ENCODE measurements around the gene CLEC2L. TPM values are rescaled to one million over a fixed set of nuclear protein-coding genes. Genes with fewer than 3 reads are reported as not detected.

Gene CLEC2L
- total and polyA plus RNA-seq, 2 of the 4 experiments (the other 2 are of a cell fraction), result not detected

DNA sequence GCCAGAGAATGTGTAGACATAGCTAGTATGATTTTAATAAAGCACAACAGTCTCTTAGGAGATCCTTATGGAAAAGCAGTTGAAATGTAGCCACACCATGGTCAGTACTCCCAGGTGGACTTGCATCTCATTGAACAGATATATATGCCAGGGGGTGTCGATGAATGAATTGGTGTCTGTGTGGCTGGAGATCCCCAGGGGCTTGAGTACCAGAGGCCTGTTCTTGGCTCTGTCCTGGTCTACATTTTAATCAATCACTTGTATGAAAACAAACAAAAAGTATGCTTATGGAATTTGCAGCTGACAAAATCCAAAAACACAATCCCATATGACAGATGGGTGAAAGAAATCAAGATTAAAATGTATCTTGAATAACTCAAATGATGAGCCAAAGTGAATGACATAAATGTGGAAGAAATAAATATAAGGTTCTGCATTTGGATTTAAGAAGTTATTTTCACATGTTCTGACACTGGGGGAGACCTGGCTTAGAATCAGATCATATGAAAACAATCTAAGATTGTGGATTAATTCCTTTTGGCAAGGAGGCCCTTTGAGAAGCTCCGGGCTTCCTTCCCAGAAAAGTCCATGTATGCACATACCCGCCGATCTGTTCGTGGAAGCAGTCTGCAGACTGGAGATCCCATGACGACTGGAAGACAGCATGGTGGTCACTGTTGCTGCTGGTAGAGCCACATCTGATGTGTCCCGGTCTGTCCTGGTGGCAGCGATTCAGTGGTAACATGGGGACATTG lies 15.6 kb downstream of the CLEC2L start:
- H3K23ac ChIP-seq (ENCODE audit: low read depth, low read length), result no peak overlapping the region
- H3K27ac ChIP-seq (ENCODE audit: insufficient read depth, low read length), result no peak overlapping the region
- no peak overlapping the region for H3K4me3 ChIP-seq (ENCODE audit: insufficient read depth, low read depth, low read length)
- no peak overlapping the region for H4K8ac ChIP-seq (ENCODE audit: low read depth in 2 of 2, low read length in 2 of 2)
- no peak for DNase-seq
- no peak overlapping the region for H4K5ac ChIP-seq (ENCODE audit: low read depth, low read length)
- POLR2A ChIA-PET (ENCODE audit: unreplicated experiment), result no interaction called here
- H2BK5ac ChIP-seq (ENCODE audit: low read depth, low read length, poor library complexity, severe bottlenecking), result no peak overlapping the region
- no peak overlapping the region for H2BK15ac ChIP-seq (ENCODE audit: low read depth, low read length)
- no peaks in the 10 kb centered on the region for H4K20me1 ChIP-seq (ENCODE audit: insufficient read depth, low read length)
- H3K27me3 ChIP-seq (ENCODE audit: control insufficient read depth, insufficient read depth, low read length), result peaks cover 49% of the 10 kb centered on the region
- H3K9me1 ChIP-seq (ENCODE audit: insufficient read depth, low read length), result no peaks in the 10 kb centered on the region
- no TSS peak for BruUV-seq (replicated peaks)
- no peak overlapping the region for H3K18ac ChIP-seq (ENCODE audit: low read depth, low read length)
- no peak overlapping the region for H3K14ac ChIP-seq (replicated peaks; ENCODE audit: low read depth, low read length)
- no peak overlapping the region for H3K4me2 ChIP-seq (ENCODE audit: low read depth, low read length)
- H3K79me1 ChIP-seq (ENCODE audit: low read depth in 1 of 2, low read length in 2 of 2), result no peaks in the 10 kb centered on the region
- no peak overlapping the region for H3K4ac ChIP-seq (ENCODE audit: low read depth, low read length)
- intact Hi-C loops (cut with micrococcal nuclease), result no loop called here
- in situ Hi-C loops (cut with MboI; ENCODE audit: low sequenced_read_pairs), result no loop called here
- H2AK5ac ChIP-seq (ENCODE audit: low read depth, low read length), result no peak overlapping the region
- no peak for TF ChIP-seq RAD21 (IDR thresholded peaks at IDR 0.05; ENCODE audit: low read length)
- TF ChIP-seq BHLHE40 (IDR thresholded peaks at IDR 0.05; ENCODE audit: low read depth, low read length), result no peak
- TF ChIP-seq RFX5 (IDR thresholded peaks at IDR 0.05; ENCODE audit: low read depth, low read length), result no peak
- no peak for TF ChIP-seq CHD1 (IDR thresholded peaks at IDR 0.05; ENCODE audit: low read depth, low read length)
- no peak for TF ChIP-seq FOS (IDR thresholded peaks at IDR 0.05; ENCODE audit: low read depth, low read length)
- TF ChIP-seq MAFK (IDR thresholded peaks at IDR 0.05; ENCODE audit: low read depth, low read length), result no peak
- no peak for TF ChIP-seq SMC3 (IDR thresholded peaks at IDR 0.05; ENCODE audit: low read depth, low read length)
- no peak for TF ChIP-seq CEBPB (IDR thresholded peaks at IDR 0.05; ENCODE audit: low read depth, low read length)
- TF ChIP-seq, protein P1, sequence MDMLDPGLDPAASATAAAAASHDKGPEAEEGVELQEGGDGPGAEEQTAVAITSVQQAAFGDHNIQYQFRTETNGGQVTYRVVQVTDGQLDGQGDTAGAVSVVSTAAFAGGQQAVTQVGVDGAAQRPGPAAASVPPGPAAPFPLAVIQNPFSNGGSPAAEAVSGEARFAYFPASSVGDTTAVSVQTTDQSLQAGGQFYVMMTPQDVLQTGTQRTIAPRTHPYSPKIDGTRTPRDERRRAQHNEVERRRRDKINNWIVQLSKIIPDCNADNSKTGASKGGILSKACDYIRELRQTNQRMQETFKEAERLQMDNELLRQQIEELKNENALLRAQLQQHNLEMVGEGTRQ (IDR thresholded peaks at IDR 0.05; ENCODE audit: low read depth, low read length), result no peak
- TF ChIP-seq RCOR1 (IDR thresholded peaks at IDR 0.05; ENCODE audit: insufficient replicate concordance, low read length), result no peak
- no peak for TF ChIP-seq POLR2A (IDR thresholded peaks at IDR 0.05; ENCODE audit: low read depth, low read length)
- no peak overlapping the region for H3K9ac ChIP-seq (ENCODE audit: low read depth, low read length)
- no peak overlapping the region for H3K56ac ChIP-seq (ENCODE audit: extremely low read depth, insufficient read depth, low read length)
- H2AK9ac ChIP-seq (replicated peaks; ENCODE audit: low read depth, low read length, poor library complexity), result no peak overlapping the region
- H2BK20ac ChIP-seq (ENCODE audit: low read depth, low read length), result no peak overlapping the region
- CTCF ChIA-PET, result no interaction called here
- no peaks in the 10 kb centered on the region; the same call in 1 of the 2 replicates for H3K9me3 ChIP-seq (ENCODE audit: control insufficient read depth, insufficient read depth, low read length)
- ATAC-seq (ENCODE audit: low read depth), result no peak
- WGBS, 2 experiments (ENCODE audit: extremely low coverage in 2 of 2, insufficient read length in 1 of 2), result 38% methylated on average over 5 of the region's 8 CpGs; no CpG with 5 or more reads in 1 of the 2 experiments
- H2BK120ac ChIP-seq (ENCODE audit: low read depth, low read length), result no peak overlapping the region
- dilution Hi-C loops (cut with HindIII; ENCODE audit: low sequenced_read_pairs, unreplicated experiment), result no loop called here
- no peaks in the 10 kb centered on the region for H3K4me1 ChIP-seq (ENCODE audit: control insufficient read depth, insufficient read depth, low read length)
- H3K36me3 ChIP-seq (ENCODE audit: control insufficient read depth, insufficient read depth, low read length), result no peaks in the 10 kb centered on the region
- no peak overlapping the region for H4K91ac ChIP-seq (ENCODE audit: insufficient read depth, low read depth, low read length)
- H2AFZ ChIP-seq (replicated peaks; ENCODE audit: low read length, poor library complexity), result no peak overlapping the region

Data from IMR-90 (cell line).